Measurements from ENCODE around the gene FAM124B.
A peak's percentile ranks its signal among the peaks of the same experiment; 100 is the strongest.

The FAM124B gene

DNA sequence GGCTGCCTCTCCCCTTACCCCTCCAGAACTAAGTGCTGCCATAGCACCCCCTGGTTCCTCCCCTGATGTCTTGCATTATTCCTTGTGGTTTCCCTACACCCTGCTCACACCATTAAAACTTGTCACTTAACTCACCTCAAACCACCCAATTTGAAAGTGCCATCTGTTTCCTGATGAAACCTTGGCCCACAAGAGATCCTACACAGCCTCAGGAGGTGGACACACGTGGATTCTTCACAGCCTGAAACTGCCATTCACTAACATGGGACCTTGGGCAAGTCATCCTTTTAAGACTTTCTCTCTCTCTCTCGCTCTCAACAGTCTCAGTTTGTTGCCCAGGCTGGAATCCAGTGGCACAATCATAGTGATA is 27.5 kb upstream of the FAM124B start:
- no peaks in the 10 kb centered on the region for H3K27me3 ChIP-seq (ENCODE audit: insufficient read depth, poor library complexity, severe bottlenecking)
- H3K27ac ChIP-seq (replicated peaks): no peak overlapping the region
- DNase-seq (ENCODE audit: low read depth in 1 of 2, low spot score in 1 of 2): peak in 1 of 2 experiments; percentile 31
- H3K4me3 ChIP-seq (replicated peaks; ENCODE audit: insufficient read depth, low read length): no peak overlapping the region
- no peak for TF ChIP-seq GABPA (IDR thresholded peaks at IDR 0.05; ENCODE audit: low read depth)
- TF ChIP-seq SPI1 (IDR thresholded peaks at IDR 0.05; ENCODE audit: borderline replicate concordance, low read depth): peak; percentile 21; the same call in 1 of the 2 replicates
- TF ChIP-seq, protein P1, sequence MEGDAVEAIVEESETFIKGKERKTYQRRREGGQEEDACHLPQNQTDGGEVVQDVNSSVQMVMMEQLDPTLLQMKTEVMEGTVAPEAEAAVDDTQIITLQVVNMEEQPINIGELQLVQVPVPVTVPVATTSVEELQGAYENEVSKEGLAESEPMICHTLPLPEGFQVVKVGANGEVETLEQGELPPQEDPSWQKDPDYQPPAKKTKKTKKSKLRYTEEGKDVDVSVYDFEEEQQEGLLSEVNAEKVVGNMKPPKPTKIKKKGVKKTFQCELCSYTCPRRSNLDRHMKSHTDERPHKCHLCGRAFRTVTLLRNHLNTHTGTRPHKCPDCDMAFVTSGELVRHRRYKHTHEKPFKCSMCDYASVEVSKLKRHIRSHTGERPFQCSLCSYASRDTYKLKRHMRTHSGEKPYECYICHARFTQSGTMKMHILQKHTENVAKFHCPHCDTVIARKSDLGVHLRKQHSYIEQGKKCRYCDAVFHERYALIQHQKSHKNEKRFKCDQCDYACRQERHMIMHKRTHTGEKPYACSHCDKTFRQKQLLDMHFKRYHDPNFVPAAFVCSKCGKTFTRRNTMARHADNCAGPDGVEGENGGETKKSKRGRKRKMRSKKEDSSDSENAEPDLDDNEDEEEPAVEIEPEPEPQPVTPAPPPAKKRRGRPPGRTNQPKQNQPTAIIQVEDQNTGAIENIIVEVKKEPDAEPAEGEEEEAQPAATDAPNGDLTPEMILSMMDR (IDR thresholded peaks at IDR 0.05; ENCODE audit: insufficient read depth, low read length): no peak
- peak; percentile 77 for TF ChIP-seq POLR2AphosphoS5 (IDR thresholded peaks at IDR 0.05; ENCODE audit: low read depth)
- TF ChIP-seq, protein P2, sequence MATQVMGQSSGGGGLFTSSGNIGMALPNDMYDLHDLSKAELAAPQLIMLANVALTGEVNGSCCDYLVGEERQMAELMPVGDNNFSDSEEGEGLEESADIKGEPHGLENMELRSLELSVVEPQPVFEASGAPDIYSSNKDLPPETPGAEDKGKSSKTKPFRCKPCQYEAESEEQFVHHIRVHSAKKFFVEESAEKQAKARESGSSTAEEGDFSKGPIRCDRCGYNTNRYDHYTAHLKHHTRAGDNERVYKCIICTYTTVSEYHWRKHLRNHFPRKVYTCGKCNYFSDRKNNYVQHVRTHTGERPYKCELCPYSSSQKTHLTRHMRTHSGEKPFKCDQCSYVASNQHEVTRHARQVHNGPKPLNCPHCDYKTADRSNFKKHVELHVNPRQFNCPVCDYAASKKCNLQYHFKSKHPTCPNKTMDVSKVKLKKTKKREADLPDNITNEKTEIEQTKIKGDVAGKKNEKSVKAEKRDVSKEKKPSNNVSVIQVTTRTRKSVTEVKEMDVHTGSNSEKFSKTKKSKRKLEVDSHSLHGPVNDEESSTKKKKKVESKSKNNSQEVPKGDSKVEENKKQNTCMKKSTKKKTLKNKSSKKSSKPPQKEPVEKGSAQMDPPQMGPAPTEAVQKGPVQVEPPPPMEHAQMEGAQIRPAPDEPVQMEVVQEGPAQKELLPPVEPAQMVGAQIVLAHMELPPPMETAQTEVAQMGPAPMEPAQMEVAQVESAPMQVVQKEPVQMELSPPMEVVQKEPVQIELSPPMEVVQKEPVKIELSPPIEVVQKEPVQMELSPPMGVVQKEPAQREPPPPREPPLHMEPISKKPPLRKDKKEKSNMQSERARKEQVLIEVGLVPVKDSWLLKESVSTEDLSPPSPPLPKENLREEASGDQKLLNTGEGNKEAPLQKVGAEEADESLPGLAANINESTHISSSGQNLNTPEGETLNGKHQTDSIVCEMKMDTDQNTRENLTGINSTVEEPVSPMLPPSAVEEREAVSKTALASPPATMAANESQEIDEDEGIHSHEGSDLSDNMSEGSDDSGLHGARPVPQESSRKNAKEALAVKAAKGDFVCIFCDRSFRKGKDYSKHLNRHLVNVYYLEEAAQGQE (IDR thresholded peaks at IDR 0.05; ENCODE audit: insufficient replicate concordance, low read depth): no peak

DNA sequence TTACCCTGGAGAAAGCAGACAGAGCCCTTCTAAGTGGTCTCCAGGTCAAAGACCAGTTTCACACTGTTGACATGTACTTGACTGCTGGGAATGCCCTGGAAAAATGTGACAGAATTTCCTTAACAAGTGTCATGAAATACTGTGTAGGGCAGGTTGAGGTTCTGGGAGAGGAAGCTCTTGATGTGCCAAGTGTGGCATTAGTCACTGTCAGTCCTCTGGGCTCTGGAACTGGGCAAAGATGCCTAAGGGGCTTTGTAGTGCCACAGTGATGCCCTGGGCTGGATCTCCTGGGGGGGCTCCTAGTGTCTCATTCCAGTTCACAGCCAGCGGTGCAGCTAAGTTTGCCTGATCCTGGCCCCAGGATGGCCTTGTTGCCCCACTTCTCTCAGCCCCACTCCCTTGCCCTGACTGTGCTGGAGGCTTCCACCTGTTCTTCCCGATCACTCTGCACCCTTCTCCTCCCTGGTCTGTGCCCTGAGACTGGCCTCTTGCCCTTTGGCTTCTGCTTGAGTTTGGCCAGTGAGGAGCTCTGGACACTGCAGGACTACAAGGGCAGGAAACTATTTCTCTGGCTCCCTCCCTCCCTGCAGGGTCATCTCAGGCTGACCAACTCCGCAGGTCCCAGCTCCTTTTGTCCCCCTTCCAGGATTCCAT is 27.0 kb upstream of the FAM124B start:
- Histone ChIP-seq H3K27me3 (ENCODE audit: insufficient read depth, poor library complexity, severe bottlenecking) (no peaks in the 10 kb centered on the region), H3K4me3 (replicated peaks; ENCODE audit: insufficient read depth, low read length) (no peak overlapping the region), H3K27ac (replicated peaks) (no peak overlapping the region)
- no peak for TF ChIP-seq GABPA (IDR thresholded peaks at IDR 0.05; ENCODE audit: low read depth)
- TF ChIP-seq, protein P1 (IDR thresholded peaks at IDR 0.05; ENCODE audit: insufficient read depth, low read length): no peak
- TF ChIP-seq POLR2AphosphoS5 (IDR thresholded peaks at IDR 0.05; ENCODE audit: low read depth): no peak
- no peak for TF ChIP-seq SPI1 (IDR thresholded peaks at IDR 0.05; ENCODE audit: borderline replicate concordance, low read depth)
- TF ChIP-seq, protein P2 (IDR thresholded peaks at IDR 0.05; ENCODE audit: insufficient replicate concordance, low read depth): no peak
- no peak for DNase-seq (ENCODE audit: low read depth in 1 of 2, low spot score in 1 of 2)

DNA sequence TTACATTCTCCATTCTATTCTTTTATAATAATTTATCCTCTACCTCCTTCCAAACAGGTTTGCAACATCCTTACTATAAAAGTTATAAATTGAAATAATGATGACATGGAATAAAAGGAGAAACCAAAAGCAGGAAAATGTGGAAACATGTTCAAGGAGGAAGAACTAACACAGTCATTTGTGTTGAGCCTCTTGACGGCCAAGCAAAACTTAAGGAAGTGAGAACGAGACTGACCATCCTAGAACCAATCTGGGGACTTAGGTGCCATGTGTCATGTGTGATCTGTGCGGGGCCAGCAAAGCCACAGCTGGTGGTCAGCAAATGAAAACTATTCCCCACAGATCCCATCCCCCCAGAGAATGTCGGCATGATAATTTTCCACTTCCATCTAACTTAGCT is 25.6 kb upstream of the FAM124B start:
- H3K27ac ChIP-seq (replicated peaks): no peak overlapping the region

DNA sequence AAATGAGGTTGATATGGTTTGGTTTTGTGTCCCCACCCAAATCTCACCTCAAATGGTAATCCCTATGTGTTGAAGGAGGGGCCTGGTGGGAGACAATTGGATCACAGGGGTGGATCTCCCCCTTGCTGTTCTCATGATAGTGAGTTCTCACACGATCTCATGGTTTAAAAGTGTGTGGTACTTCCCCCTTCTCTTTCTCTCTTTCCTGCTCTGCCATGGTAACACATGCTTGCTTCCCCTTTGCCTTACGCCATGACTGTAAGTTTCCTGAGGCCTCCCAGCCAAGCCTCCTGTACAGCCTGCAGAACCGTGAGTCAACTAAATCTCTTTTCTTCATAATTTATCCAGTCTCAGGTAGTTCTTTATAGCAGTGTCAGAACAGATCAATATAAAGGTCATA is 24.7 kb upstream of the FAM124B start:
- Histone ChIP-seq H3K27me3 (ENCODE audit: insufficient read depth, poor library complexity, severe bottlenecking) (no peaks in the 10 kb centered on the region), H3K27ac (replicated peaks) (no peak overlapping the region), H3K4me3 (replicated peaks; ENCODE audit: insufficient read depth, low read length) (no peak overlapping the region)
- TF ChIP-seq GABPA (IDR thresholded peaks at IDR 0.05; ENCODE audit: low read depth) (no peak), SPI1 (IDR thresholded peaks at IDR 0.05; ENCODE audit: borderline replicate concordance, low read depth) (no peak), POLR2AphosphoS5 (IDR thresholded peaks at IDR 0.05; ENCODE audit: low read depth) (no peak)
- DNase-seq (ENCODE audit: low read depth in 1 of 2, low spot score in 1 of 2): peak in 1 of 2 experiments; percentile 45

More for the DNA sequence above, 25.6 kb upstream of the FAM124B start:
- no peak for DNase-seq (ENCODE audit: low read depth in 1 of 2, low spot score in 1 of 2)
- no peaks in the 10 kb centered on the region for H3K27me3 ChIP-seq (ENCODE audit: insufficient read depth, poor library complexity, severe bottlenecking)
- H3K4me3 ChIP-seq (replicated peaks; ENCODE audit: insufficient read depth, low read length): no peak overlapping the region
- no peak for TF ChIP-seq SPI1 (IDR thresholded peaks at IDR 0.05; ENCODE audit: borderline replicate concordance, low read depth)

DNA sequence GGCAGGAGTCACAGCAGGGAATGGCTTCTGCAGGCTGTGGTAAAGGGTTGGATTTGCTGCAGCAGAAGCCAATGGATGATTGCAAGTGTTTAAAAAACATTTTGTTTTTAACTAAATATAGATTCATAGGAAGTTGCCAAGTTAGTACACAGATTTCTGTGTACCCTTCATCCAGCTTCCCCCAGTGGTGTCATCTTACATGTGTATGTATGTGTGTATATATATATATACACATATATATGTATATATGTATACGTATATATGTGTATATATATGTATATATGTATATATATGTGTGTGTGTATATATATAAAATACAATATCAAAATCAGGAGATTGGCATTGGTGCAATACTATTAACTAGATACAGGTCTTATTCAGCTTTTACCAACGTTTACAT is 19.2 kb upstream of the FAM124B start:
- DNase-seq (ENCODE audit: low read depth in 1 of 2, low spot score in 1 of 2): no peak
- Histone ChIP-seq H3K4me3 (replicated peaks; ENCODE audit: insufficient read depth, low read length) (no peak overlapping the region), H3K27ac (replicated peaks) (no peak overlapping the region), H3K27me3 (ENCODE audit: insufficient read depth, poor library complexity, severe bottlenecking) (no peaks in the 10 kb centered on the region)
- TF ChIP-seq GABPA (IDR thresholded peaks at IDR 0.05; ENCODE audit: low read depth) (no peak), SPI1 (IDR thresholded peaks at IDR 0.05; ENCODE audit: borderline replicate concordance, low read depth) (no peak), POLR2AphosphoS5 (IDR thresholded peaks at IDR 0.05; ENCODE audit: low read depth) (no peak)
- TF ChIP-seq, protein P2 (IDR thresholded peaks at IDR 0.05; ENCODE audit: insufficient replicate concordance, low read depth): no peak
- TF ChIP-seq, protein P1 (IDR thresholded peaks at IDR 0.05; ENCODE audit: insufficient read depth, low read length): no peak

Measured in HL-60 (cell line).